ENCODE measurements around the gene LITAFD.

DNA sequence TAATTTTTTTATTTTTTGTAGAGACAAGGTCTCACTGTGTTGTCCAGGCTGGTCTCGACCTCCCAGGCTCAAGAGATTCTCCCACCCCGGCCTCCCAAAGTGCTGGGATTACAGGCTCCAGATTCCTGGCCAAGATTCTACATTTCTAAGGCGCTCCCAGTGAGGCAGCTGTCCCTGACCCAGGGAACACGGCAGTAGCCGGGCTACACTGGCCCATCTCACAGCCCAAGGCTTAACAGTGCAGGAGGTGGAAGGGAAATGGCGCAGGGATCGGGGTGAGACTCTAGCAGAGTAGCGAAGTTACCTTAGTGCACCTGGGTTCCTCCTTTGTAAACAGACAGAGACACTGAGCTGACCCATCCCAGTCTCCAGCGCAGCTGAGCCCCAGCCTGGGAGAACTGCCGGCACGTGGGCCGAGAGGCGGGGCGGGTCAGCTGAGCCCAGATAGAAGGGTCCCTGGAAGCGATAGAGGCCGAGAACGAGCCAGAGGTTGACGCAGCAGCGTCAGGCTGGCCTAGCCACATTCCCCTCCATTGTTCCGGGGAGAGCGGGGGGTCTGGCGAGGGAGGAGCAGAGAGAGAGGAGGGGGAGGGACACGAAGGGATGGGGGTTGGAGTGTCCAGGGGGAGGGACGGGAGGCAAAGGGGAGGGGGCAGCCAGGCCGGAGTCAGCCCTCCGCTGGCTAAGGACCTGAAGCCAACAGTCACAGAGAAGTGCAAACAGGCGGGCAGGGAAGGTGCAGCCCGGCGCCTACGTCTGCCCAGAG, 15.8 kb upstream of the LITAFD start:
- TF ChIP-seq, protein P1, sequence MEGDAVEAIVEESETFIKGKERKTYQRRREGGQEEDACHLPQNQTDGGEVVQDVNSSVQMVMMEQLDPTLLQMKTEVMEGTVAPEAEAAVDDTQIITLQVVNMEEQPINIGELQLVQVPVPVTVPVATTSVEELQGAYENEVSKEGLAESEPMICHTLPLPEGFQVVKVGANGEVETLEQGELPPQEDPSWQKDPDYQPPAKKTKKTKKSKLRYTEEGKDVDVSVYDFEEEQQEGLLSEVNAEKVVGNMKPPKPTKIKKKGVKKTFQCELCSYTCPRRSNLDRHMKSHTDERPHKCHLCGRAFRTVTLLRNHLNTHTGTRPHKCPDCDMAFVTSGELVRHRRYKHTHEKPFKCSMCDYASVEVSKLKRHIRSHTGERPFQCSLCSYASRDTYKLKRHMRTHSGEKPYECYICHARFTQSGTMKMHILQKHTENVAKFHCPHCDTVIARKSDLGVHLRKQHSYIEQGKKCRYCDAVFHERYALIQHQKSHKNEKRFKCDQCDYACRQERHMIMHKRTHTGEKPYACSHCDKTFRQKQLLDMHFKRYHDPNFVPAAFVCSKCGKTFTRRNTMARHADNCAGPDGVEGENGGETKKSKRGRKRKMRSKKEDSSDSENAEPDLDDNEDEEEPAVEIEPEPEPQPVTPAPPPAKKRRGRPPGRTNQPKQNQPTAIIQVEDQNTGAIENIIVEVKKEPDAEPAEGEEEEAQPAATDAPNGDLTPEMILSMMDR (IDR thresholded peaks at IDR 0.05 in 8 of 11, conservative IDR thresholded peaks at IDR 0.05 in 3 of 11) = no peak
- TF ChIP-seq POLR2AphosphoS5 (IDR thresholded peaks at IDR 0.05) = peak in 2 of 3 donors; percentile 54 to 58

Measured in spleen (tissue), 7 donors.